HG02798 (cell line): ENCODE data around the gene PFDN4.

Experiments
- ATAC-seq: cut with Tn5 transposase; IDR thresholded peaks from one replicate; pipeline ENCODE4 v1.9.1; 2021; ENCODE audit warnings: mild to moderate bottlenecking; ENCODE audit not compliant: unreplicated experiment, poor library complexity

The PFDN4 gene, protein sequence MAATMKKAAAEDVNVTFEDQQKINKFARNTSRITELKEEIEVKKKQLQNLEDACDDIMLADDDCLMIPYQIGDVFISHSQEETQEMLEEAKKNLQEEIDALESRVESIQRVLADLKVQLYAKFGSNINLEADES

GRCh38 chr20:54207743-54208547 is at the start of gene PFDN4:
PFDN4 (plus strand) TSS chr20:54208087; CDS start chr20:54208101, 14 bp downstream.
- peak; percentile 97 for ATAC-seq

GRCh38 chr20:54158226-54158625 is 49.7 kb upstream of the PFDN4 start:
- ATAC-seq, result no peak

- ATAC-seq, result no peak
Observed at GRCh38 chr20:54158856-54159418, 49.0 kb upstream of the PFDN4 start.

GRCh38 chr20:54160065-54161007 is 47.6 kb upstream of the PFDN4 start:
- no peak for ATAC-seq

- ATAC-seq, result no peak
Observed at GRCh38 chr20:54161008-54161820, 46.7 kb upstream of the PFDN4 start.

- no peak for ATAC-seq
Observed at GRCh38 chr20:54161821-54162149, 46.1 kb upstream of the PFDN4 start.

GRCh38 chr20:54162378-54163009 is 45.4 kb upstream of the PFDN4 start:
- ATAC-seq, result no peak

DNA sequence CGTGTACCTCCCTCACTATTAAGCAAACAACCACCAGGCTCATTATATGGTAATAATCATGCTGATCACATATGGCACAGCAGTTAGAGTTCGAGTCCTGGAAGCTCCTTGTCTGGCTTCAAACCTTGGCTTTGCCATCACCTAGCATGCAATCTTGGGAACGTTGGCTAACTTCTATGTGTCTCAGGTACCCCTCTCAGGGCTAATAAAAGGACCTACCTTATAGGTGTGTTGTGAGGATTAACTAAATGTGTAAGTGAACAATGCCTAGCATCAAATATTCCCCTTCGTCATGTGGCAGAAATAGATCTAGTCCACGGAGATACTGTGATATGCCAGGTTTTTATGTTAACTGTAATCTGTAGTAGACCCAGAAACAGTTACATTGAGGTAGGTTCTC is 44.5 kb upstream of the PFDN4 start:
- ATAC-seq, result no peak

DNA sequence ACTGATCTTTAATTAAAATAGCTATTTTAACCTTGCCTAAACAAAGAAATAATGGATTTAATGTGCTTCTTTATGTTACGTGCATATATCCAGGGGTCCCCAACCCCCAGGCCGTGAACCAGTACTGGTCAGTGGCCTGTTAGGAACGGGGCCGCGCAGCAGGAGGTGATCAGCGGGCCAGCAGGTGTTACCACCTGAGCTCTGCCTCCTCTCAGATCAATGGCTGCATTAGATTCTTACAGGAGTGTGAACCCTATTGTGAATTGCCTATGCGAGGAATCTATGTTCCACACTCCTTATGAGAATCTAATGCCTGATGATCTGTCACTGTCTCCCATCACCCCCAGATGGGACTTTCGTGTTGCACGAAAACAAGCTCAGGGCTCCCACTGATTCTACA is 42.9 kb upstream of the PFDN4 start:
- ATAC-seq, result no peak

- no peak for ATAC-seq
Observed at GRCh38 chr20:54165803-54166202, 42.1 kb upstream of the PFDN4 start.

- ATAC-seq, result no peak
Observed at GRCh38 chr20:54166987-54167662, 40.8 kb upstream of the PFDN4 start.

GRCh38 chr20:54167909-54168872 is 39.7 kb upstream of the PFDN4 start:
- ATAC-seq, result no peak

DNA sequence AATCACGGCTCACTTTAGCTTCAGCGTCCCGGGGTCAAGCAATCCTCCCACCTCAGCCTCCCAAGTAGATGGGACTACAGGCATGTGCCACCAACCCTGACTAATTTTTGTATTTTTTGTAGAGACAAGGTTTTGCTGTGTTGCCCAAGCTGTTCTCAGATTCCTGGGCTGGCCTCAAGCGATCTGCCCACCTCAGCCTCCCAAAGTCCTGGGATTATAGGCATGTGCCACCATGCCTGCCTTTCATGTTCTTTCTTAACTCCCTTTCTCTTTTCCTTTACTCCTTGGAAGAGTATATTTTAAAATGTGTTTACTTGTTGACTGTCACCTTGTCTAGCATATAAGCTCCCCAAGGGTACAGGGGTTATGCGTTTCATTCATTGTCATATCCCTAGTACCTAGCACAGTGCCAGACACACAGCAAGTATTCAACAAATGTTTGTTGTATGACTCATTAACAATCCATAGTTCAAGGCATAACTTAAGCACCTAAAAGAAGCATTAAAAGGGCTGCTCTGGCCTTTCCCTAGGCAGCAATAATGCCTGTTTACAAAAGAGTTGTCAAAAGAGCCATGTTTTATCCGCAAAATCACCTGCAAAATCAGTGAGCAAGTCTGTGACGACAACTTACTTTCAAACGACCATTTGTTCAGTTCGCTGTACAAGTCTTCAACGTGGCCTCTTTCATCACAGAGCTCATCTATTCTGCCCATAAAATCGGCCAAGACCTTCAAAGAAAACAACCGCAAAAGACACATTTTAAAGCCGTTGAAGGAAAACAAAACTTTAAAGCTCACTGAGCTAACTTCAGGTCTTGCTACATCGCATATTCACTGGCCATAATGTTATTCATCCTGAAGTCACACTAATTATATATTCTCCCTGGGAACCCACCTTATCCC is 38.7 kb upstream of the PFDN4 start:
- ATAC-seq, result no peak

DNA sequence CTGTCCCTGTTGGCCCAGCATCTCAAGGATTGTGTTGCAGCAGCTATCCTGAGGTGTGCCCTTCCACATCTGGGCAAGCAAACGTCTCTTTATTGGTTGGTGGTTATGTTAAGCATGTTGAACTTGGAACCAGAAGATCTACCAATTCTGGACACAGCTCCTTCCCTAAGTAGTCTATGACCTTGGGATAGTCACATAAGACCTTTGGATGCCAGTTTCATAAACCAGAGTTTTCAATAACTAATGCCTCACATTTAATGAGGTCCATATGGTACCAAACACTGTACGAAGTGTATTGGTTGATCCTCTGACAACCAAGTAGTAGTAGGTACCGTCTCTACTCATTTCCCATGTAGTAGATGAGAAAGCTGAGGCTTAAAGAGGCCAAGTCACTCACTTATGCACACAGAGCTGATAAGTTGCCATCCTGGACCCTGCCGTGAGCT is 37.8 kb upstream of the PFDN4 start:
- ATAC-seq, result no peak

DNA sequence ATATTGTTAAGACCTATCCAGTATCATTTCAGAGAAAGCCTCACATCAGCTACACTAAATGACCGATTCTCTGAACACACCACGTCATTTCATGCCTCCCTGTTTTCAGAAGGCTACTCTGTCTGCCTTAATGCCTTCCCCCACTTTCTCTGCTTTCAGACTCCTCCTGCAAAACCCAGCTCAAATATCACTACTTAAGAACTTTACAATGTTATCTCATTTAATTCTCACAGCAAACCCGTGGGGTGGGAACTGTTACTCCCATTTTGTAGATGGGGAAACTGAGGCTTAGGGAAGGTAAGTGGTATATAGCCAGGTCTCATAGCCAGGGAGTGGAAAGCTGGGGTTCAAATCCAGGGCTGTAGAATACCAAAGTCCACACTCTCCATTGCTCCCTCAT is 36.9 kb upstream of the PFDN4 start:
- no peak for ATAC-seq

DNA sequence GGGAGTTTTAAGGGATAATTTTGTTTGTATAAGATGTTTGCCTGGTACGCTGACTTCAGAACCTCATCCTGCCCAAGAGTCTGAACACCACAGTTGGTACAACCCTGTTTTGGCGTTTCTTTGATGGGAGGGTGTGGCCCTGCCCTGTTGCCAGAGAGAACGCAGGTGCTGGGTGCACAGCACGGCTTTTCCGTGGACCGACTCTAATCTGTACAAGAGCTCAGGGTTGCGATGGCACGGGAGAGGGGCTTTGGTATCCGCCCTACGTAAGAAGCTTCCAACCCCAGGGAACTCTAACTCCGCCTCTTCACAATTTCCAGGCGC is 35.4 kb upstream of the PFDN4 start:
- ATAC-seq, result no peak
